WTC11 (cell line): Measurements from ENCODE around the gene IL25.

Source experiments
- CBFB ChIP-seq: sonication (generic); formaldehyde crosslinking; IDR thresholded peaks from 2 replicates; pipeline ENCODE4 v1.8.1; 2022; ENCODE audit warnings: mild to moderate bottlenecking, low read depth, missing genetic modification reagents
- FOXJ3 ChIP-seq: sonication (generic); formaldehyde crosslinking; IDR thresholded peaks from 2 replicates; pipeline ENCODE4 v1.9.0; 2021; ENCODE audit warnings: missing genetic modification reagents, mild to moderate bottlenecking, borderline replicate concordance
- TCF7 ChIP-seq: sonication (generic); formaldehyde crosslinking; IDR thresholded peaks from 2 replicates; pipeline ENCODE4 v1.8.0; 2022; ENCODE audit warnings: mild to moderate bottlenecking, low read depth, missing genetic modification reagents, moderate library complexity
- TP53 ChIP-seq: sonication (generic); formaldehyde crosslinking; IDR thresholded peaks from 2 replicates; pipeline ENCODE4 v1.8.1; 2023; ENCODE audit warnings: mild to moderate bottlenecking, missing genetic modification reagents
- ZNF263 ChIP-seq: sonication (generic); formaldehyde crosslinking; IDR thresholded peaks from 2 replicates; pipeline ENCODE4 v1.8.1; 2022; ENCODE audit warnings: low read depth, mild to moderate bottlenecking, moderate library complexity, missing genetic modification reagents
- TF ChIP-seq, protein P1 (sequence below): fragments of 200-600 bp; IDR thresholded peaks from 2 replicates; pipeline ENCODE4 v1.8.0; 2022; ENCODE audit warnings: antibody characterized with exemption
- TF ChIP-seq, protein P2 (sequence below): sonication (generic); formaldehyde crosslinking; IDR thresholded peaks from 2 replicates; pipeline ENCODE4 v1.8.0; 2022; ENCODE audit warnings: mild to moderate bottlenecking, missing genetic modification reagents
- TF ChIP-seq, protein P3 (sequence below): sonication (generic); formaldehyde crosslinking; IDR thresholded peaks from 2 replicates; pipeline ENCODE4 v1.8.0; 2023; ENCODE audit warnings: mild to moderate bottlenecking, missing genetic modification reagents
- TF ChIP-seq, protein P4 (sequence below): sonication (generic); formaldehyde crosslinking; IDR thresholded peaks from 2 replicates; pipeline ENCODE4 v1.8.1; 2023; ENCODE audit warnings: mild to moderate bottlenecking, missing genetic modification reagents, moderate library complexity
- TF ChIP-seq, protein P5 (sequence below): sonication (generic); formaldehyde crosslinking; IDR thresholded peaks from 2 replicates; pipeline ENCODE4 v1.8.1; 2023; ENCODE audit warnings: mild to moderate bottlenecking, missing genetic modification reagents, borderline replicate concordance

DNA sequence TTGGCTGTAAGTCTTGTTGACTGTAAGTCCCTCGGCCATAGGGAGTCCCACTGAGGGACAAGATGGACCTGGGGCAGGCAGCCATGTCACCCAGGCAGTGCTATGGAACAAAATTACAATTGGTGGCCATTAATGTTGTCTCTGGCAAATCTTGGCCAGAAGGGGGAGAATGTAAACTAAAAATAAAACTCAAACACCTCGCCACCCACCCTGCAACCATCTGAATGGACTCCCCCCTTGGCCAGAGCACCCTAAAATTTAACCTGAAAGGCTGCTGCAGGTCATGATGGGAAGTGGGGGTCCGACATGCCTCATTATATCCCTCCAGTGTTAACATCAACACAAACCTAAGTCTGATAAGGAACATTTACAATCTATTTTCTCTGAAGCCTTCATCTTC, 28.1 kb upstream of the IL25 start:
- TF ChIP-seq CBFB (CRISPR knock-in tag) (no peak), ZNF263 (CRISPR knock-in tag) (no peak), FOXJ3 (CRISPR knock-in tag) (no peak), TP53 (no peak), TCF7 (no peak)
- TF ChIP-seq, protein P1, sequence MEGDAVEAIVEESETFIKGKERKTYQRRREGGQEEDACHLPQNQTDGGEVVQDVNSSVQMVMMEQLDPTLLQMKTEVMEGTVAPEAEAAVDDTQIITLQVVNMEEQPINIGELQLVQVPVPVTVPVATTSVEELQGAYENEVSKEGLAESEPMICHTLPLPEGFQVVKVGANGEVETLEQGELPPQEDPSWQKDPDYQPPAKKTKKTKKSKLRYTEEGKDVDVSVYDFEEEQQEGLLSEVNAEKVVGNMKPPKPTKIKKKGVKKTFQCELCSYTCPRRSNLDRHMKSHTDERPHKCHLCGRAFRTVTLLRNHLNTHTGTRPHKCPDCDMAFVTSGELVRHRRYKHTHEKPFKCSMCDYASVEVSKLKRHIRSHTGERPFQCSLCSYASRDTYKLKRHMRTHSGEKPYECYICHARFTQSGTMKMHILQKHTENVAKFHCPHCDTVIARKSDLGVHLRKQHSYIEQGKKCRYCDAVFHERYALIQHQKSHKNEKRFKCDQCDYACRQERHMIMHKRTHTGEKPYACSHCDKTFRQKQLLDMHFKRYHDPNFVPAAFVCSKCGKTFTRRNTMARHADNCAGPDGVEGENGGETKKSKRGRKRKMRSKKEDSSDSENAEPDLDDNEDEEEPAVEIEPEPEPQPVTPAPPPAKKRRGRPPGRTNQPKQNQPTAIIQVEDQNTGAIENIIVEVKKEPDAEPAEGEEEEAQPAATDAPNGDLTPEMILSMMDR: no peak
- TF ChIP-seq, protein P2, sequence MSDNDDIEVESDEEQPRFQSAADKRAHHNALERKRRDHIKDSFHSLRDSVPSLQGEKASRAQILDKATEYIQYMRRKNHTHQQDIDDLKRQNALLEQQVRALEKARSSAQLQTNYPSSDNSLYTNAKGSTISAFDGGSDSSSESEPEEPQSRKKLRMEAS (CRISPR knock-in tag): no peak
- TF ChIP-seq, protein P3, sequence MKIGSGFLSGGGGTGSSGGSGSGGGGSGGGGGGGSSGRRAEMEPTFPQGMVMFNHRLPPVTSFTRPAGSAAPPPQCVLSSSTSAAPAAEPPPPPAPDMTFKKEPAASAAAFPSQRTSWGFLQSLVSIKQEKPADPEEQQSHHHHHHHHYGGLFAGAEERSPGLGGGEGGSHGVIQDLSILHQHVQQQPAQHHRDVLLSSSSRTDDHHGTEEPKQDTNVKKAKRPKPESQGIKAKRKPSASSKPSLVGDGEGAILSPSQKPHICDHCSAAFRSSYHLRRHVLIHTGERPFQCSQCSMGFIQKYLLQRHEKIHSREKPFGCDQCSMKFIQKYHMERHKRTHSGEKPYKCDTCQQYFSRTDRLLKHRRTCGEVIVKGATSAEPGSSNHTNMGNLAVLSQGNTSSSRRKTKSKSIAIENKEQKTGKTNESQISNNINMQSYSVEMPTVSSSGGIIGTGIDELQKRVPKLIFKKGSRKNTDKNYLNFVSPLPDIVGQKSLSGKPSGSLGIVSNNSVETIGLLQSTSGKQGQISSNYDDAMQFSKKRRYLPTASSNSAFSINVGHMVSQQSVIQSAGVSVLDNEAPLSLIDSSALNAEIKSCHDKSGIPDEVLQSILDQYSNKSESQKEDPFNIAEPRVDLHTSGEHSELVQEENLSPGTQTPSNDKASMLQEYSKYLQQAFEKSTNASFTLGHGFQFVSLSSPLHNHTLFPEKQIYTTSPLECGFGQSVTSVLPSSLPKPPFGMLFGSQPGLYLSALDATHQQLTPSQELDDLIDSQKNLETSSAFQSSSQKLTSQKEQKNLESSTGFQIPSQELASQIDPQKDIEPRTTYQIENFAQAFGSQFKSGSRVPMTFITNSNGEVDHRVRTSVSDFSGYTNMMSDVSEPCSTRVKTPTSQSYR (CRISPR knock-in tag): no peak
- TF ChIP-seq, protein P4, sequence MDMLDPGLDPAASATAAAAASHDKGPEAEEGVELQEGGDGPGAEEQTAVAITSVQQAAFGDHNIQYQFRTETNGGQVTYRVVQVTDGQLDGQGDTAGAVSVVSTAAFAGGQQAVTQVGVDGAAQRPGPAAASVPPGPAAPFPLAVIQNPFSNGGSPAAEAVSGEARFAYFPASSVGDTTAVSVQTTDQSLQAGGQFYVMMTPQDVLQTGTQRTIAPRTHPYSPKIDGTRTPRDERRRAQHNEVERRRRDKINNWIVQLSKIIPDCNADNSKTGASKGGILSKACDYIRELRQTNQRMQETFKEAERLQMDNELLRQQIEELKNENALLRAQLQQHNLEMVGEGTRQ: no peak
- TF ChIP-seq, protein P5, sequence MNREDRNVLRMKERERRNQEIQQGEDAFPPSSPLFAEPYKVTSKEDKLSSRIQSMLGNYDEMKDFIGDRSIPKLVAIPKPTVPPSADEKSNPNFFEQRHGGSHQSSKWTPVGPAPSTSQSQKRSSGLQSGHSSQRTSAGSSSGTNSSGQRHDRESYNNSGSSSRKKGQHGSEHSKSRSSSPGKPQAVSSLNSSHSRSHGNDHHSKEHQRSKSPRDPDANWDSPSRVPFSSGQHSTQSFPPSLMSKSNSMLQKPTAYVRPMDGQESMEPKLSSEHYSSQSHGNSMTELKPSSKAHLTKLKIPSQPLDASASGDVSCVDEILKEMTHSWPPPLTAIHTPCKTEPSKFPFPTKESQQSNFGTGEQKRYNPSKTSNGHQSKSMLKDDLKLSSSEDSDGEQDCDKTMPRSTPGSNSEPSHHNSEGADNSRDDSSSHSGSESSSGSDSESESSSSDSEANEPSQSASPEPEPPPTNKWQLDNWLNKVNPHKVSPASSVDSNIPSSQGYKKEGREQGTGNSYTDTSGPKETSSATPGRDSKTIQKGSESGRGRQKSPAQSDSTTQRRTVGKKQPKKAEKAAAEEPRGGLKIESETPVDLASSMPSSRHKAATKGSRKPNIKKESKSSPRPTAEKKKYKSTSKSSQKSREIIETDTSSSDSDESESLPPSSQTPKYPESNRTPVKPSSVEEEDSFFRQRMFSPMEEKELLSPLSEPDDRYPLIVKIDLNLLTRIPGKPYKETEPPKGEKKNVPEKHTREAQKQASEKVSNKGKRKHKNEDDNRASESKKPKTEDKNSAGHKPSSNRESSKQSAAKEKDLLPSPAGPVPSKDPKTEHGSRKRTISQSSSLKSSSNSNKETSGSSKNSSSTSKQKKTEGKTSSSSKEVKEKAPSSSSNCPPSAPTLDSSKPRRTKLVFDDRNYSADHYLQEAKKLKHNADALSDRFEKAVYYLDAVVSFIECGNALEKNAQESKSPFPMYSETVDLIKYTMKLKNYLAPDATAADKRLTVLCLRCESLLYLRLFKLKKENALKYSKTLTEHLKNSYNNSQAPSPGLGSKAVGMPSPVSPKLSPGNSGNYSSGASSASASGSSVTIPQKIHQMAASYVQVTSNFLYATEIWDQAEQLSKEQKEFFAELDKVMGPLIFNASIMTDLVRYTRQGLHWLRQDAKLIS: no peak
